ENCODE measurements around the gene ZNF280A. TPM values are rescaled to one million over a fixed set of nuclear protein-coding genes. Genes with fewer than 3 reads are reported as not detected.
"Not testable (repeated sequence)": the region's sequence is repeated elsewhere in the genome, so short reads cannot be mapped to it uniquely, and the experiment has no call there.

ZNF280A gene
- total and polyA plus RNA-seq, 3 experiments from 2014 or later = not detected

- POLR2A ChIA-PET = no interaction called here
Measured at GRCh38 chr22:22513619-22514018, 6.5 kb downstream of the ZNF280A start.

DNA sequence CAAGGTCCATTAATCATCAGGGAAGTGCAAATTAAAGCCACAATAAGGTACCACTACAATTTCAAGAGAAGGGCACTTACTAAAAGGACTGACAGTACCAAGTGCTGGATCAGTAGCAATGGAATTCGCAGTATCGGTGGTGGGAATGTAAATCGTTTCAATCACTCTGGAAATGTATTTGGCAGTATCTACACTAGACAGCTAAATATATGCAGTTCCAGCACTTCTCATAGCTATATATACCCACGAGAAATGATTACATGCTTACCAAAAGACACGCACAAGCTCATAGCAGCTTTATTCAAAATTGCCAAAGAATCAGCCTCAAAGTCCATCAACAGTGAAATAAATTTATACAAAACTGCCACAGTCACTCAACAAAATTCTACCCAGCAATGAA, 7.1 kb downstream of the ZNF280A start:
- no peaks in the 10 kb centered on the region for H3K27me3 ChIP-seq (ENCODE audit: insufficient read depth, low read length, poor library complexity, severe bottlenecking)
- CTCF ChIA-PET = no interaction called here

More at GRCh38 chr22:22513619-22514018, 6.5 kb downstream of the ZNF280A start:
- Mint-ChIP-seq H3K27ac (no peak overlapping the region), H3K4me3 (no peak overlapping the region), H3K27me3 (peaks cover 12 to 41% of the 10 kb centered on the region in 2 donors), H3K36me3 (peaks cover 0 to 7% (median 0%) of the 10 kb centered on the region in 3 donors), H3K4me1 (peaks cover 3 to 9% (median 4%) of the 10 kb centered on the region in 3 donors), H3K9me3 (peaks cover 0 to 3% (median 2%) of the 10 kb centered on the region in 5 donors)
- CTCF ChIA-PET = no interaction called here
- Histone ChIP-seq H3K36me3 (ENCODE audit: insufficient read depth, low read length) (no peaks in the 10 kb centered on the region), H3K27me3 (ENCODE audit: insufficient read depth, low read length, poor library complexity, severe bottlenecking) (no peaks in the 10 kb centered on the region), H3K27ac (ENCODE audit: low read depth, low read length) (no peak overlapping the region), H3K4me3 (ENCODE audit: low read length) (no peak overlapping the region), H3K9me3 (ENCODE audit: low read length) (no peaks in the 10 kb centered on the region), H3K4me1 (ENCODE audit: insufficient read depth, low read length) (peaks cover 3% of the 10 kb centered on the region)
- DNase-seq = no peak

GRCh38 chr22:22510833-22511232, 9.2 kb downstream of the ZNF280A start:
- H3K27me3 ChIP-seq (ENCODE audit: insufficient read depth, low read length, poor library complexity, severe bottlenecking); H3K27ac ChIP-seq (ENCODE audit: low read depth, low read length); DNase-seq; H3K27ac Mint-ChIP-seq; H3K9me3 Mint-ChIP-seq; CTCF ChIA-PET; H3K4me3 Mint-ChIP-seq; H3K9me3 ChIP-seq (ENCODE audit: low read length); H3K36me3 Mint-ChIP-seq; H3K36me3 ChIP-seq (ENCODE audit: insufficient read depth, low read length); POLR2A ChIA-PET; H3K4me3 ChIP-seq (ENCODE audit: low read length): not testable (repeated sequence)
- H3K4me1 Mint-ChIP-seq = peaks cover 13 to 30% (median 28%) of the 10 kb centered on the region in 3 donors
- H3K4me1 ChIP-seq (ENCODE audit: insufficient read depth, low read length) = peaks cover 11% of the 10 kb centered on the region
- H3K27me3 Mint-ChIP-seq = peaks cover 8 to 27% of the 10 kb centered on the region in 2 donors

More for the DNA sequence above, 7.1 kb downstream of the ZNF280A start:
- Mint-ChIP-seq H3K36me3 (peaks cover 0 to 7% (median 0%) of the 10 kb centered on the region in 3 donors), H3K27me3 (peaks cover 12 to 41% of the 10 kb centered on the region in 2 donors), H3K4me1 (peaks cover 5 to 11% (median 8%) of the 10 kb centered on the region in 3 donors), H3K4me3 (no peak overlapping the region), H3K9me3 (peaks cover 0 to 3% (median 2%) of the 10 kb centered on the region in 5 donors), H3K27ac (no peak overlapping the region)
- Histone ChIP-seq H3K9me3 (ENCODE audit: low read length) (no peaks in the 10 kb centered on the region), H3K4me1 (ENCODE audit: insufficient read depth, low read length) (peaks cover 6% of the 10 kb centered on the region), H3K27ac (ENCODE audit: low read depth, low read length) (no peak overlapping the region), H3K36me3 (ENCODE audit: insufficient read depth, low read length) (no peaks in the 10 kb centered on the region), H3K4me3 (ENCODE audit: low read length) (no peak overlapping the region)
- DNase-seq = no peak
- POLR2A ChIA-PET = no interaction called here

DNA sequence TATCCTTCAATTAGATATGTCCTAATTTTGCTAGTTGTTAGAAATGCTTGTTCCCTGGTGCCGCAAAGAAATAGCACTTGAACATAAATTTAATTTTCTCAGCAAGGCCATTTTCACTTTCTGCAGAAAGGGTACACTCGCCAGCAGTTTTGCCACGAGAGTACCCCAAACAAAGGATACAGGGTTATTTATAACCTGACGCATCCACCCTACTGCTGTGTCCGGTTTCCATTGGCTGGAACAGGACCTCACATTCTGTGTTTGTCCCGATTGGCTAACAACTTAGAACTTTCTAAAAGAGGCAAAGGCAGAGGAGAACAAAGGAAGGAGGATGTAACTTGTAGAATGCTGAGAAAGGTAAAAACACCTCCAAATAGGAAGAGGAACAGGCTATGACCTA, 10.2 kb downstream of the ZNF280A start:
- peaks cover 11% of the 10 kb centered on the region for H3K4me1 ChIP-seq (ENCODE audit: insufficient read depth, low read length)
- H3K9me3 Mint-ChIP-seq; H3K9me3 ChIP-seq (ENCODE audit: low read length); POLR2A ChIA-PET; H3K27me3 ChIP-seq (ENCODE audit: insufficient read depth, low read length, poor library complexity, severe bottlenecking); CTCF ChIA-PET; DNase-seq; H3K4me3 ChIP-seq (ENCODE audit: low read length); H3K27ac ChIP-seq (ENCODE audit: low read depth, low read length); H3K36me3 ChIP-seq (ENCODE audit: insufficient read depth, low read length): not testable (repeated sequence)
- Mint-ChIP-seq H3K4me3 (peak overlapping the region in 3 of 7 donors; percentile 32 to 84 (median 52)), H3K27ac (peak overlapping the region in 1 of 8 donors; percentile 57), H3K27me3 (peaks cover 4 to 18% of the 10 kb centered on the region in 2 donors), H3K36me3 (peaks cover 6 to 11% (median 7%) of the 10 kb centered on the region in 3 donors), H3K4me1 (peaks cover 13 to 32% (median 30%) of the 10 kb centered on the region in 3 donors)

GRCh38 chr22:22508274-22509176, 11.5 kb downstream of the ZNF280A start, which contains the start of gene ZNF280B:
Gene ZNF280B, minus strand, starts transcription at chr22:22508742. Its CDS starts 19,344 bp downstream, at chr22:22489398.
- CTCF ChIA-PET = interaction anchor here (1.0 to 1.4 kb wide), 4 partner anchors 19 to 31 kb away, joined by 3 to 4 read pairs (median 4); no protein-coding TSS in a partner anchor
- peaks cover 13 to 22% (median 13%) of the 10 kb centered on the region in 3 donors for H3K36me3 Mint-ChIP-seq
- no peaks in the 10 kb centered on the region for H3K27me3 ChIP-seq (ENCODE audit: insufficient read depth, low read length, poor library complexity, severe bottlenecking)
- peaks cover 4 to 10% of the 10 kb centered on the region in 2 donors for H3K27me3 Mint-ChIP-seq
- H3K4me3 ChIP-seq (ENCODE audit: low read length) = peak within 1 kb of the TSS; percentile 70
- H3K4me3 Mint-ChIP-seq = peak within 1 kb of the TSS; percentile 32 to 94 (median 82)
- H3K4me1 Mint-ChIP-seq = peaks cover 13 to 32% (median 30%) of the 10 kb centered on the region in 3 donors
- H3K36me3 ChIP-seq (ENCODE audit: insufficient read depth, low read length) = no peaks in the 10 kb centered on the region
- POLR2A ChIA-PET = no interaction called here
- no peaks in the 10 kb centered on the region for H3K9me3 ChIP-seq (ENCODE audit: low read length)
- peak within 1 kb of the TSS; percentile 93 for H3K27ac ChIP-seq (ENCODE audit: low read depth, low read length)
- H3K4me1 ChIP-seq (ENCODE audit: insufficient read depth, low read length) = peaks cover 11% of the 10 kb centered on the region
- H3K9me3 Mint-ChIP-seq = peaks cover 0 to 3% (median 2%) of the 10 kb centered on the region in 5 donors
- DNase-seq = peak; percentile 66 to 83 (median 78)
- H3K27ac Mint-ChIP-seq = peak within 1 kb of the TSS; percentile 45 to 95 (median 74)

GRCh38 chr22:22507743-22508273, 12.3 kb downstream of the ZNF280A start:
- CTCF ChIA-PET = interaction anchor here (1.0 to 1.1 kb wide), 2 partner anchors 18 to 24 kb away, joined by 3 to 4 read pairs; no protein-coding TSS in a partner anchor
- Histone ChIP-seq H3K36me3 (ENCODE audit: insufficient read depth, low read length) (peaks cover 4% of the 10 kb centered on the region), H3K4me3 (ENCODE audit: low read length) (peak overlapping the region; percentile 70), H3K9me3 (ENCODE audit: low read length) (no peaks in the 10 kb centered on the region), H3K27me3 (ENCODE audit: insufficient read depth, low read length, poor library complexity, severe bottlenecking) (no peaks in the 10 kb centered on the region), H3K4me1 (ENCODE audit: insufficient read depth, low read length) (peaks cover 11% of the 10 kb centered on the region), H3K27ac (ENCODE audit: low read depth, low read length) (peak overlapping the region; percentile 93)
- H3K27ac Mint-ChIP-seq = peak overlapping the region in 6 of 8 donors; percentile 48 to 95 (median 76)
- H3K4me3 Mint-ChIP-seq = peak overlapping the region; percentile 32 to 94 (median 82)
- H3K27me3 Mint-ChIP-seq = peaks cover 4 to 7% of the 10 kb centered on the region in 2 donors
- peaks cover 13 to 28% (median 13%) of the 10 kb centered on the region in 3 donors for H3K36me3 Mint-ChIP-seq
- peaks cover 13 to 32% (median 30%) of the 10 kb centered on the region in 3 donors for H3K4me1 Mint-ChIP-seq
- DNase-seq = peak in 1 of 5 donors; percentile 11
- POLR2A ChIA-PET = no interaction called here
- peaks cover 0 to 3% (median 2%) of the 10 kb centered on the region in 5 donors for H3K9me3 Mint-ChIP-seq

GRCh38 chr22:22506736-22507135, 13.3 kb downstream of the ZNF280A start:
- peaks cover 0 to 3% (median 2%) of the 10 kb centered on the region in 5 donors for H3K9me3 Mint-ChIP-seq
- ChIA-PET POLR2A (no interaction called here), CTCF (no interaction called here)
- H3K36me3 Mint-ChIP-seq = peaks cover 13 to 37% (median 13%) of the 10 kb centered on the region in 3 donors
- no peaks in the 10 kb centered on the region for H3K9me3 ChIP-seq (ENCODE audit: low read length)
- H3K4me1 Mint-ChIP-seq = peaks cover 13 to 32% (median 30%) of the 10 kb centered on the region in 3 donors
- peaks cover 11% of the 10 kb centered on the region for H3K4me1 ChIP-seq (ENCODE audit: insufficient read depth, low read length)
- H3K27ac Mint-ChIP-seq = peak overlapping the region in 2 of 8 donors; percentile 7 to 60
- no peaks in the 10 kb centered on the region for H3K27me3 ChIP-seq (ENCODE audit: insufficient read depth, low read length, poor library complexity, severe bottlenecking)
- no peak overlapping the region for H3K4me3 ChIP-seq (ENCODE audit: low read length)
- DNase-seq = no peak
- peak overlapping the region in 5 of 7 donors; percentile 10 to 83 (median 39) for H3K4me3 Mint-ChIP-seq
- no peak overlapping the region for H3K27ac ChIP-seq (ENCODE audit: low read depth, low read length)
- H3K27me3 Mint-ChIP-seq = peaks cover 0 to 3% of the 10 kb centered on the region in 2 donors
- H3K36me3 ChIP-seq (ENCODE audit: insufficient read depth, low read length) = peaks cover 6% of the 10 kb centered on the region

All from CD8-positive, alpha-beta memory T cell (primary cell).